ENCODE results near the gene SAPCD1.

The SAPCD1 gene

GRCh38 chr6:31750411-31751022, 11.9 kb upstream of the SAPCD1 start:
- no peak for DNase-seq
- no peak for TF ChIP-seq CTCF (IDR thresholded peaks at IDR 0.05; ENCODE audit: low read depth, low read length)
- Histone ChIP-seq H3K36me3 (no peaks in the 10 kb centered on the region), H3K27ac (no peak overlapping the region), H3K27me3 (ENCODE audit: insufficient read depth, low read depth, severe bottlenecking) (no peaks in the 10 kb centered on the region), H3K4me3 (ENCODE audit: low read depth, low read length) (no peak overlapping the region), H3K9me3 (ENCODE audit: severe bottlenecking) (no peaks in the 10 kb centered on the region)

- no peak overlapping the region for H3K27ac ChIP-seq
- no peaks in the 10 kb centered on the region for H3K36me3 ChIP-seq
- no peak for DNase-seq
Measured at GRCh38 chr6:31752739-31753319, 9.6 kb upstream of the SAPCD1 start.

GRCh38 chr6:31758281-31758680, 4.2 kb upstream of the SAPCD1 start:
- DNase-seq: no peak
- no peak overlapping the region for H3K4me3 ChIP-seq (ENCODE audit: low read depth, low read length)
- H3K27ac ChIP-seq: no peak overlapping the region
- no peaks in the 10 kb centered on the region for H3K27me3 ChIP-seq (ENCODE audit: insufficient read depth, low read depth, severe bottlenecking)
- TF ChIP-seq CTCF (IDR thresholded peaks at IDR 0.05; ENCODE audit: low read depth, low read length): no peak
- peaks cover 6% of the 10 kb centered on the region for H3K9me3 ChIP-seq (ENCODE audit: severe bottlenecking)
- no peaks in the 10 kb centered on the region for H3K36me3 ChIP-seq

More at GRCh38 chr6:31752739-31753319, 9.6 kb upstream of the SAPCD1 start:
- TF ChIP-seq CTCF (IDR thresholded peaks at IDR 0.05; ENCODE audit: low read depth, low read length): no peak
- Histone ChIP-seq H3K9me3 (ENCODE audit: severe bottlenecking) (no peaks in the 10 kb centered on the region), H3K4me3 (ENCODE audit: low read depth, low read length) (no peak overlapping the region), H3K27me3 (ENCODE audit: insufficient read depth, low read depth, severe bottlenecking) (no peaks in the 10 kb centered on the region)

GRCh38 chr6:31760790-31761189, 1.7 kb upstream of the SAPCD1 start:
- no peak overlapping the region for H3K4me3 ChIP-seq (ENCODE audit: low read depth, low read length)
- H3K27me3 ChIP-seq (ENCODE audit: insufficient read depth, low read depth, severe bottlenecking): no peaks in the 10 kb centered on the region
- DNase-seq: no peak
- no peak overlapping the region for H3K27ac ChIP-seq
- peaks cover 7% of the 10 kb centered on the region for H3K9me3 ChIP-seq (ENCODE audit: severe bottlenecking)
- TF ChIP-seq CTCF (IDR thresholded peaks at IDR 0.05; ENCODE audit: low read depth, low read length): peak; percentile 31; the same call in 1 of the 2 replicates
- no peaks in the 10 kb centered on the region for H3K36me3 ChIP-seq

GRCh38 chr6:31761343-31761742, 1.1 kb upstream of the SAPCD1 start:
- H3K36me3 ChIP-seq: no peaks in the 10 kb centered on the region

More at GRCh38 chr6:31761343-31761742, 1.1 kb upstream of the SAPCD1 start:
- H3K27me3 ChIP-seq (ENCODE audit: insufficient read depth, low read depth, severe bottlenecking): no peaks in the 10 kb centered on the region
- DNase-seq: no peak
- no peak overlapping the region for H3K27ac ChIP-seq
- TF ChIP-seq CTCF (IDR thresholded peaks at IDR 0.05; ENCODE audit: low read depth, low read length): no peak
- H3K9me3 ChIP-seq (ENCODE audit: severe bottlenecking): peaks cover 7% of the 10 kb centered on the region
- H3K4me3 ChIP-seq (ENCODE audit: low read depth, low read length): no peak overlapping the region

All from WERI-Rb-1 (cell line).